IPS-18c (cell line): ENCODE data around the gene NOP14.
"Not testable (repeated sequence)": the region's sequence is repeated elsewhere in the genome, so short reads cannot be mapped to it uniquely, and the experiment has no call there.

Experiments used
- H3K4me3 ChIP-seq: 2 replicates; pipeline ENCODE4 v1.7.0; 2013; ENCODE audit warnings: low read depth, mild to moderate bottlenecking, low read length, moderate library complexity; ENCODE audit not compliant: insufficient read depth
- H3K9me3 ChIP-seq: one replicate; pipeline ENCODE4 v1.6.1; 2013; ENCODE audit warnings: mild to moderate bottlenecking, low read length, moderate library complexity; ENCODE audit not compliant: control insufficient read depth, insufficient read depth

Gene NOP14

GRCh38 chr4:2965262-2965661 is 2.1 kb upstream of the NOP14 start:
- no peak overlapping the region for H3K4me3 ChIP-seq
- H3K9me3 ChIP-seq = peaks cover 4% of the 10 kb centered on the region

GRCh38 chr4:2964706-2965258 is 1.6 kb upstream of the NOP14 start:
- Histone ChIP-seq H3K9me3 (peaks cover 4% of the 10 kb centered on the region), H3K4me3 (no peak overlapping the region)

- Histone ChIP-seq H3K9me3 (peaks cover 4% of the 10 kb centered on the region), H3K4me3 (peak overlapping the region; percentile 84)
These were observed 813 bp upstream of the NOP14 start for GRCh38 chr4:2963966-2964471.

- Histone ChIP-seq H3K9me3 (peaks cover 4% of the 10 kb centered on the region), H3K4me3 (peak overlapping the region; percentile 84)
These were observed 512 bp downstream of the NOP14 start for GRCh38 chr4:2962614-2963174.

GRCh38 chr4:2961811-2962441 is 1.3 kb downstream of the NOP14 start:
- Histone ChIP-seq H3K9me3 (peaks cover 6% of the 10 kb centered on the region), H3K4me3 (peak overlapping the region; percentile 84)

- H3K4me3 ChIP-seq = no peak overlapping the region; the same call in 1 of the 2 replicates
- peaks cover 6% of the 10 kb centered on the region for H3K9me3 ChIP-seq
These were observed 1.8 kb downstream of the NOP14 start for GRCh38 chr4:2961421-2961810.

GRCh38 chr4:2960450-2960849 is 2.8 kb downstream of the NOP14 start:
- not testable (repeated sequence) for H3K9me3 ChIP-seq, H3K4me3 ChIP-seq

- Histone ChIP-seq H3K9me3 (peaks cover 9% of the 10 kb centered on the region), H3K4me3 (no peak overlapping the region)
These were observed 4.8 kb downstream of the NOP14 start for GRCh38 chr4:2958446-2958845.

- not testable (repeated sequence) for H3K4me3 ChIP-seq, H3K9me3 ChIP-seq
These were observed 7.8 kb downstream of the NOP14 start for GRCh38 chr4:2955186-2956044.

- Histone ChIP-seq H3K4me3 (no peak overlapping the region), H3K9me3 (peaks cover 8% of the 10 kb centered on the region)
These were observed 8.6 kb downstream of the NOP14 start for GRCh38 chr4:2954358-2955185.

- Histone ChIP-seq H3K9me3 (peaks cover 8% of the 10 kb centered on the region), H3K4me3 (no peak overlapping the region)
These were observed 9.7 kb downstream of the NOP14 start for GRCh38 chr4:2953496-2953895.

GRCh38 chr4:2950221-2950989 is 12.8 kb downstream of the NOP14 start:
- H3K4me3 ChIP-seq = no peak overlapping the region
- H3K9me3 ChIP-seq = peaks cover 3% of the 10 kb centered on the region

- Histone ChIP-seq H3K4me3 (no peak overlapping the region), H3K9me3 (peaks cover under 1% of the 10 kb centered on the region)
These were observed 13.5 kb downstream of the NOP14 start for GRCh38 chr4:2949782-2950125.

- Histone ChIP-seq H3K4me3 (no peak overlapping the region), H3K9me3 (no peaks in the 10 kb centered on the region)
These were observed 14.1 kb downstream of the NOP14 start for GRCh38 chr4:2948895-2949781.

- H3K4me3 ChIP-seq = no peak overlapping the region
- H3K9me3 ChIP-seq = no peaks in the 10 kb centered on the region
These were observed 15.3 kb downstream of the NOP14 start for GRCh38 chr4:2947926-2948325.
